A673 (cell line): ENCODE data around the gene THSD4. TPM values are rescaled to one million over a fixed set of nuclear protein-coding genes. Genes with fewer than 3 reads are reported as not detected.
"Not testable (repeated sequence)": the region's sequence is repeated elsewhere in the genome, so short reads cannot be mapped to it uniquely, and the experiment has no call there.

Source experiments
- BruUV-seq: library from RNA; stranded (reverse); fragments of 400-500 nt; replicated peaks from 2 replicates; lab custom pipeline; 2021; lab: Mats Ljungman, UMichigan
- CTCF ChIA-PET: fragments of 300-600 bp; sonication (Branson Sonifier 250); formaldehyde crosslinking; loops from one replicate; lab custom pipeline; 2022; ENCODE audit warnings: antibody characterized with exemption; lab: Charles Lee
- POLR2A ChIA-PET: fragments of 300-600 bp; sonication (Branson Sonifier 250); formaldehyde crosslinking; loops from one replicate; lab custom pipeline; 2022; ENCODE audit warnings: antibody characterized with exemption; ENCODE audit not compliant: low non-redundant PET; lab: Charles Lee
- DNase-seq: peaks from one replicate; pipeline ENCODE4 v3.0.0-alpha.2; 2015; ENCODE audit warnings: low spot score
- H3K27ac ChIP-seq: fragments of 200-600 bp; sonication (generic); 2 replicates; pipeline ENCODE4 v1.5.1; 2016; ENCODE audit warnings: mixed run types, low read depth, mild to moderate bottlenecking, mixed read lengths, antibody characterized with exemption, low read length; ENCODE audit not compliant: poor library complexity, severe bottlenecking
- H3K27me3 ChIP-seq: fragments of 200-600 bp; sonication (generic); replicated peaks from 2 replicates; pipeline ENCODE4 v1.6.1; 2017; ENCODE audit warnings: mixed run types, low read depth, mild to moderate bottlenecking, mixed read lengths, antibody characterized with exemption, low read length; ENCODE audit not compliant: insufficient read depth, poor library complexity
- H3K36me3 ChIP-seq: fragments of 200-600 bp; sonication (generic); 2 replicates; pipeline ENCODE4 v1.6.1; 2016; ENCODE audit warnings: mixed run types, mild to moderate bottlenecking, mixed read lengths, antibody characterized with exemption, low read length; ENCODE audit not compliant: insufficient read depth, poor library complexity, severe bottlenecking
- H3K4me1 ChIP-seq: fragments of 200-600 bp; sonication (generic); 2 replicates; pipeline ENCODE4 v1.6.1; 2017; ENCODE audit warnings: mixed run types, mild to moderate bottlenecking, mixed read lengths, antibody characterized with exemption, low read length; ENCODE audit not compliant: insufficient read depth, poor library complexity, severe bottlenecking
- H3K4me3 ChIP-seq: fragments of 200-600 bp; sonication (generic); 2 replicates; pipeline ENCODE4 v1.5.1; 2016; ENCODE audit warnings: low read depth, mixed run types, mild to moderate bottlenecking, mixed read lengths, low read length; ENCODE audit not compliant: poor library complexity, severe bottlenecking
- H3K9me3 ChIP-seq: fragments of 200-600 bp; sonication (generic); 2 replicates; pipeline ENCODE4 v1.6.1; 2016; ENCODE audit warnings: mixed run types, low read depth, mild to moderate bottlenecking, mixed read lengths, antibody characterized with exemption, low read length; ENCODE audit not compliant: poor library complexity, severe bottlenecking
- EZH2 ChIP-seq: fragments of 200-600 bp; sonication (generic); IDR thresholded peaks from 2 replicates; pipeline ENCODE4 v1.6.1; 2017; ENCODE audit warnings: borderline replicate concordance, low read depth, mild to moderate bottlenecking, mixed read lengths, antibody characterized with exemption, low read length; ENCODE audit not compliant: poor library complexity, severe bottlenecking
- intact Hi-C: fragments of 100-400 bp; cut with micrococcal nuclease; formaldehyde crosslinking; loops from one replicate; pipeline ENCODE4 v1.10.0; 2022; ENCODE audit not compliant: unreplicated experiment
- total RNA-seq: library from RNA; stranded (reverse); gene quantifications from 2 replicates; pipeline ENCODE4 v1.2.3, GENCODE V29; 2021
- TF ChIP-seq, protein P1 (sequence below): fragments of 300-800, 200-600 bp; sonication (generic); conservative IDR thresholded peaks from 2 replicates; pipeline ENCODE4 v1.5.1; 2017; ENCODE audit warnings: low read depth, mild to moderate bottlenecking, antibody characterized with exemption, low read length, moderate library complexity, mixed read lengths

Gene THSD4
- total RNA-seq, 1 experiment from 2014 or later, result 2.4 TPM

DNA sequence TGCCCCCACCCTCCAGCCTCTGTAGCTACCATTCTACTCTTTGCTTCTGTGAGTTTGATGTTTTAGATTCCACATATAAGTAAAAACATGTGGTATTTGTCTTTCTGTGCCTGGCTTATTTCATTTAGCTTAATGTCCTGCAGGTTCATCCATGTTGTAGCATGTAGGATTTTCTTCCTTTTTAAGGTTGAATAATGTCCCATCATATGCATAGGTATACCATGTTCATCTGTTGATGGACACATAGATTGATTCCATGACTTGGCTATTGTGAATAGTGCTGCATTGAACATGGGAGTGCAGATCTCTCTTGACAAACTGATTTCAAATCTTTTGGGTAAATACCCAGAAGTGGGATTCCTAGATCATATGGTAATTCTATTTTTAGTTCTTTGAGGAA is 11.8 kb downstream of the THSD4 start:
- no peak for DNase-seq
- BruUV-seq, result no TSS peak
- CTCF ChIA-PET, result no interaction called here

DNA sequence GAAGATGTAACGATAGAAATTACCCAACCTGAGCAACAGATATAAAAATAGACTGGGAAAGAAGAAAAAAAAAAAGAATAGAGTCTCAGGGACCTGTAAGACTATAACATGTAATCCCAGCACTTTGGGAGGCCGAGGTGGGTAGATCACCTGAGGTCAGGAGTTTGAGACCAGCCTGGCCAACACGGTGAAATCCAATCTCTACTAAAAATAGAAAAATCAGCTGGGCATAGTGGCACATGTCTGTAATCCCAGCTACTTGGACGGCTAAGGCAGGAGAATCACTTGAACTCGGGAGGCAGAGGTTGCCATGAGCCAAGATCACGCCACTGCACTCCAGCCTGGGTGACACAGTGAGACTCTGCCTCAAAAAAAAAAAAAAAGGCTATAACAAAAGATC is 12.9 kb downstream of the THSD4 start:
- CTCF ChIA-PET, DNase-seq, BruUV-seq, H3K9me3 ChIP-seq, intact Hi-C loops, H3K4me1 ChIP-seq, H3K4me3 ChIP-seq, POLR2A ChIA-PET, H3K36me3 ChIP-seq, H3K27ac ChIP-seq, H3K27me3 ChIP-seq: not testable (repeated sequence)

More for the DNA sequence above, 11.8 kb downstream of the THSD4 start:
- intact Hi-C loops, result no loop called here
- no peak overlapping the region for H3K4me3 ChIP-seq
- H3K36me3 ChIP-seq, result no peaks in the 10 kb centered on the region
- TF ChIP-seq EZH2, result no peak
- TF ChIP-seq, protein P1, sequence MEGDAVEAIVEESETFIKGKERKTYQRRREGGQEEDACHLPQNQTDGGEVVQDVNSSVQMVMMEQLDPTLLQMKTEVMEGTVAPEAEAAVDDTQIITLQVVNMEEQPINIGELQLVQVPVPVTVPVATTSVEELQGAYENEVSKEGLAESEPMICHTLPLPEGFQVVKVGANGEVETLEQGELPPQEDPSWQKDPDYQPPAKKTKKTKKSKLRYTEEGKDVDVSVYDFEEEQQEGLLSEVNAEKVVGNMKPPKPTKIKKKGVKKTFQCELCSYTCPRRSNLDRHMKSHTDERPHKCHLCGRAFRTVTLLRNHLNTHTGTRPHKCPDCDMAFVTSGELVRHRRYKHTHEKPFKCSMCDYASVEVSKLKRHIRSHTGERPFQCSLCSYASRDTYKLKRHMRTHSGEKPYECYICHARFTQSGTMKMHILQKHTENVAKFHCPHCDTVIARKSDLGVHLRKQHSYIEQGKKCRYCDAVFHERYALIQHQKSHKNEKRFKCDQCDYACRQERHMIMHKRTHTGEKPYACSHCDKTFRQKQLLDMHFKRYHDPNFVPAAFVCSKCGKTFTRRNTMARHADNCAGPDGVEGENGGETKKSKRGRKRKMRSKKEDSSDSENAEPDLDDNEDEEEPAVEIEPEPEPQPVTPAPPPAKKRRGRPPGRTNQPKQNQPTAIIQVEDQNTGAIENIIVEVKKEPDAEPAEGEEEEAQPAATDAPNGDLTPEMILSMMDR, result no peak
- H3K4me1 ChIP-seq, result no peaks in the 10 kb centered on the region
- H3K27ac ChIP-seq, result no peak overlapping the region
- no peaks in the 10 kb centered on the region for H3K9me3 ChIP-seq
- POLR2A ChIA-PET, result no interaction called here
- H3K27me3 ChIP-seq, result no peaks in the 10 kb centered on the region

DNA sequence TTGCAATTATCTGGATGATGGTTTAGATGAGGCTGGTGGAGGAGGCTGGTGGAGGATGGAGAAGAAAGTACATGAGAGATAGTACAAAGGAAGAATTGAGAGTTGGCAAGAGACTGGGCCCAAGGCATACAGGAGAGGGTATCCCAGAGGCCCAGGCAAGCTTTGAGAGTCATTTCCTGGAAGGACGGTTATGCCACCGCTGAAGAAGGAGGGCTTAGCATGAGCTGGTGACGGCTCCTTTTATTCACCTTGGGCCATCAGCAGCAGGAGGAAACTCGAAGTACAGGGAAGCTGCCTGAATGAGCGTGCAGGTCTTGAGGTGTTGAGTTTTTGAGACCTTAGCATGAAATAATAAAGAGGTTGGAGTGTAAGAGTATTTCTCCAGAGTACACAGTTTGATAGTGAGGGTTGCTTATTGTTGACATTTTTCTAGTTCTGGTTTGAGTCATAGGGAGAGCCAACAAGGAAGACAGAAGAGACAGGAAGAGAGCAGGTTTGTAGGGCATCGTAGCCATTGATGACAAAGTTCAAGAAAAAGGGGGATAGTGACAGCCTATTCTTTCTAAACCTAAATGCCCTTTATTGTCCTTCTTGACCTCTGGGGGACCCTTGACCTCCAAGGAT is 13.8 kb downstream of the THSD4 start:
- H3K36me3 ChIP-seq, result no peaks in the 10 kb centered on the region
- ChIA-PET CTCF (no interaction called here), POLR2A (no interaction called here)
- intact Hi-C loops, result no loop called here
- TF ChIP-seq, protein P1, result no peak
- no peak for TF ChIP-seq EZH2
- no TSS peak for BruUV-seq
- no peaks in the 10 kb centered on the region for H3K9me3 ChIP-seq
- H3K27me3 ChIP-seq, result no peaks in the 10 kb centered on the region
- no peaks in the 10 kb centered on the region for H3K4me1 ChIP-seq
- DNase-seq, result no peak
- no peak overlapping the region for H3K27ac ChIP-seq
- no peak overlapping the region for H3K4me3 ChIP-seq

DNA sequence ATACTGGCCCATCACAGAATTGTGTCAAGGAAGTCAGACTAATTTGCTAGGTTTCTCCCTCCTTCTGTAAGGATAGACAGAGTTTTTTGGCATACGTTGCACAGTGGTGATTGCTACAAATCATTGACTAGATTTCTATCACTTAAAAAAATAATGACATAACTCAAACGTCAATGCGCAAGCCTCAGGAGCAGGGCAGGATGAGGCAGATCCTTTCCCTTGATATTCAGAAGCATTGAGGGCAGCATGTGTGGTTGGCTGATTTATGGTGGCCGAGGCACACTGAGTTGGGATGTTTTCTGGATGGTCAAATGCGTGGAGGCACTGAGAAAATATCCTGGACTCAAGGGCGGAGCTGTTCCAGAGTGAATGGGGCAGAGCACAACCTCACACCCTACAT is 14.4 kb downstream of the THSD4 start:
- Histone ChIP-seq H3K36me3 (no peaks in the 10 kb centered on the region), H3K4me1 (no peaks in the 10 kb centered on the region), H3K4me3 (no peak overlapping the region), H3K9me3 (no peaks in the 10 kb centered on the region), H3K27me3 (no peaks in the 10 kb centered on the region), H3K27ac (no peak overlapping the region)
- POLR2A ChIA-PET, result no interaction called here
- CTCF ChIA-PET, result no interaction called here
- DNase-seq, result no peak
- no peak for TF ChIP-seq EZH2
- TF ChIP-seq, protein P1, result no peak
- no TSS peak for BruUV-seq
- intact Hi-C loops, result no loop called here
